ENCODE data around the gene CCDC180. TPM values are rescaled to one million over a fixed set of nuclear protein-coding genes. Genes with fewer than 3 reads are reported as not detected.

The CCDC180 gene
- total RNA-seq, 2 donors from 2014 or later, result 5.2 to 8.2 TPM

DNA sequence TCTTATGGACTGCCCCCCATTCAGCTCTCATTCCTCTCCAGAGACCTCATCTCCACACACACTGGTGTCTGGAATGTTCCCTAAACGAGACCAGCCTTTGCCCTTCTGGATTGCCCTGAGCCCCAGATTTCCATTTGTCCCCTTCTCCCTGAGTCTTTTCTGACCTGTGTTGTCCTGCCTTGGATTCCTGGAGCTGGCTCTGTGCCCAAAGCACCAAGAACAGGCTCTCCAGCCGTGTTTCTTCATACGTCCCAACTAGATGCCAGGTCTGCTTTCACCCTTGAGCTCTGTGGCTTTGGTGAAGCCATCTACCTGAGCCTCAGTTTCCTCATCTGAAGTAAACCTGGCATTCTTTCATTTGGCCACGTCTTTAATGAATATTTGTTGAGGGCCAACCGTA is 6.3 kb downstream of the CCDC180 start:
- no peak overlapping the region for H3K4me3 ChIP-seq
- intact Hi-C loops (cut with DNase I), result no loop called here
- WGBS, 2 donors, result 84 to 87% methylated on average over 5 of the region's 5 CpGs
- no peaks in the 10 kb centered on the region for H3K36me3 ChIP-seq (replicated peaks in 1 of 2; ENCODE audit: insufficient read depth in 1 of 2, low read depth in 2 of 2)
- no peak overlapping the region for H3K27ac ChIP-seq
- no peak for DNase-seq
- no peaks in the 10 kb centered on the region for H3K4me1 ChIP-seq
- H3K9me3 ChIP-seq, result no peaks in the 10 kb centered on the region
- ATAC-seq, result no peak
- no peaks in the 10 kb centered on the region for H3K27me3 ChIP-seq
- TF ChIP-seq, protein P1, sequence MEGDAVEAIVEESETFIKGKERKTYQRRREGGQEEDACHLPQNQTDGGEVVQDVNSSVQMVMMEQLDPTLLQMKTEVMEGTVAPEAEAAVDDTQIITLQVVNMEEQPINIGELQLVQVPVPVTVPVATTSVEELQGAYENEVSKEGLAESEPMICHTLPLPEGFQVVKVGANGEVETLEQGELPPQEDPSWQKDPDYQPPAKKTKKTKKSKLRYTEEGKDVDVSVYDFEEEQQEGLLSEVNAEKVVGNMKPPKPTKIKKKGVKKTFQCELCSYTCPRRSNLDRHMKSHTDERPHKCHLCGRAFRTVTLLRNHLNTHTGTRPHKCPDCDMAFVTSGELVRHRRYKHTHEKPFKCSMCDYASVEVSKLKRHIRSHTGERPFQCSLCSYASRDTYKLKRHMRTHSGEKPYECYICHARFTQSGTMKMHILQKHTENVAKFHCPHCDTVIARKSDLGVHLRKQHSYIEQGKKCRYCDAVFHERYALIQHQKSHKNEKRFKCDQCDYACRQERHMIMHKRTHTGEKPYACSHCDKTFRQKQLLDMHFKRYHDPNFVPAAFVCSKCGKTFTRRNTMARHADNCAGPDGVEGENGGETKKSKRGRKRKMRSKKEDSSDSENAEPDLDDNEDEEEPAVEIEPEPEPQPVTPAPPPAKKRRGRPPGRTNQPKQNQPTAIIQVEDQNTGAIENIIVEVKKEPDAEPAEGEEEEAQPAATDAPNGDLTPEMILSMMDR (IDR thresholded peaks at IDR 0.05), result no peak
- TF ChIP-seq POLR2A (IDR thresholded peaks at IDR 0.05), result no peak

DNA sequence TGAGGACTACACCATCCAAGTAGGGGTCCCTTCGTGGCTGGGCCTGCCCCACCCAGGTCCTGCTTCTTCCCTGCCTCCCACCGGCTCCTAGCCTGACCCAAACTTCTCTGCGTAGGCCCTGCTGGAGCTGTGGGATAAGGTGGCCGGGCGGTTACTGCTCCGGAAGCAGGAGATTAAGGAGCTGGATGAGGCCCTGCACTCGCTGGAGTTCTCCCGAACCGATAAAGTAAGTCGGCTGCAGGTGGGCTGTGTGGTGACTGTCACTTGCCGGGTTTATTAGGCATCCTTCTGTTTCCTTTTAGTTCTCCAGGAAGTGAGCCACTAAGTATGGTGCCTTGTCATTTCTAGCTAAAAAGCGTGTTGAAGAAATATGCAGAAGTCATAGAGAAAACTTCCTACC is 7.0 kb downstream of the CCDC180 start:
- H3K4me1 ChIP-seq, result no peaks in the 10 kb centered on the region
- H3K9me3 ChIP-seq, result no peaks in the 10 kb centered on the region
- no peak for TF ChIP-seq POLR2A (IDR thresholded peaks at IDR 0.05)
- TF ChIP-seq, protein P1 (IDR thresholded peaks at IDR 0.05), result no peak
- no peak for DNase-seq
- intact Hi-C loops (cut with DNase I), result no loop called here
- H3K27me3 ChIP-seq, result no peaks in the 10 kb centered on the region
- H3K4me3 ChIP-seq, result no peak overlapping the region
- WGBS, 2 donors, result 90 to 92% methylated on average over 12 of the region's 12 CpGs
- no peak for ATAC-seq
- H3K36me3 ChIP-seq (replicated peaks in 1 of 2; ENCODE audit: insufficient read depth in 1 of 2, low read depth in 2 of 2), result no peaks in the 10 kb centered on the region
- no peak overlapping the region for H3K27ac ChIP-seq

DNA sequence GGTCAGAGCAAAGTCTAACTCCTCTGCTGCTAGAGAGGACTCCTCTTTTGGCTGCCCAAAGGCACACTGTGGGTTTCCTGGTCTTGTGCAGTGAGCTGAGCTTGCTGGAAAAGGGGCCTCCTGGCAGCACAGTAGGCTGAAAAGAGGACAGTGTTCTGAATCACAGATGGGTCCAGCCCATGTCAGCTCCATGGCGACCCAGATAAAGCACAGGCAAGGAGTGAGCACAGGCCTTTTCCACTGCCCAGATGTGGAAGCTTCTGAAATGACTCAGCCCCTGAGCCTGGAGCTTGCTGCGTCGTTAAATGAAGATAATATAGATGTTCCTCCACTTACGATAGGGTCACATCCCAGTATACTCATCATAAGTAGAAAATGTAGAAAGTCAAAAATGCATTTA is 8.1 kb downstream of the CCDC180 start:
- no peaks in the 10 kb centered on the region for H3K9me3 ChIP-seq
- no peaks in the 10 kb centered on the region for H3K36me3 ChIP-seq (replicated peaks in 1 of 2; ENCODE audit: insufficient read depth in 1 of 2, low read depth in 2 of 2)
- H3K27me3 ChIP-seq, result no peaks in the 10 kb centered on the region
- H3K4me3 ChIP-seq, result no peak overlapping the region
- TF ChIP-seq POLR2A (IDR thresholded peaks at IDR 0.05), result no peak
- no peaks in the 10 kb centered on the region for H3K4me1 ChIP-seq
- DNase-seq (no peak), ATAC-seq (no peak)
- WGBS, 2 donors, result 85 to 94% methylated on average over 4 of the region's 4 CpGs
- intact Hi-C loops (cut with DNase I), result no loop called here
- H3K27ac ChIP-seq, result no peak overlapping the region

DNA sequence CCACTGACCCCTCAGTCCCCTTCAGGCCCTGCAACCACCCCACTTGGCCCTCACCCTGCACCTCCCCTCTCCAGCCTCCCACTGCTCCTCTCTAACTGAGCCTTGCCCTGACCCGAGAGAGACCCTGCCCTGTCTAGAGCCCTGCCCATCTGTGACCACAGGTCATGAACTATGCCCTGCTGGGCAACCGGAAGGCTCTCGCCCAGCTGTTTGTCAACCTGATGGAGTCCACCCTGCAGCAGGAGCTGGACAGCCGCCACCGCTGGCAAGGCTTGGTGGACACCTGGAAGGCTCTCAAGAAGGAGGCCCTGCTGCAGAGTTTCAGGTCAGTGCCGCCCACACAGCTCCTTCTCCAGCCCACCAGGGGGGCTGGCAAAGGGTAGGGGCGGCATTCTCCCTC is 9.4 kb downstream of the CCDC180 start:
- 60 to 86% methylated on average over 2 to 7 of the region's 7 CpGs for WGBS, 2 donors
- Histone ChIP-seq H3K4me1 (no peaks in the 10 kb centered on the region), H3K9me3 (no peaks in the 10 kb centered on the region), H3K27me3 (no peaks in the 10 kb centered on the region), H3K4me3 (no peak overlapping the region), H3K27ac (no peak overlapping the region), H3K36me3 (replicated peaks in 1 of 2; ENCODE audit: insufficient read depth in 1 of 2, low read depth in 2 of 2) (no peaks in the 10 kb centered on the region)
- intact Hi-C loops (cut with DNase I), result no loop called here
- ATAC-seq, result no peak
- TF ChIP-seq, protein P1 (IDR thresholded peaks at IDR 0.05), result no peak
- no peak for TF ChIP-seq POLR2A (IDR thresholded peaks at IDR 0.05)
- DNase-seq, result peak in 2 of 4 donors; percentile 70 to 73

DNA sequence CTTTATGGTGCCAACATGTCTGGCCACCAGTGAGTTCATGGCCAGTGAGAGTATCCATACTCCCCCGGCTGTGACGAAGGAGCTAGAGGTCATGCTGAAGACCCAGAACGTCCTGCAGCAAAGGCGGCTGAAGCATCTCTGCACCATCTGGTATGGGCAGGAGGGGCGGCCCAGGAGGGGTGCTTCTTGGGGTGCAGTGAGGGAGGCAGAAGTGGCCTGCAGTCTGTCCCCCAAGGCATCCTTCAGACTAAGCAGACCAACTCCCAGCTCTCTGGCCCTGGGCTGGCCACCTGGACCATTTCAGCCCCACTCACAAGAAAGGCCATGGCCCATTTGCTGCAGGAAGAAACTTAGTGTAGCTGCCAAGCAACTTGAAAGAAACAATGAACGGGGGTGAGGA is 11.0 kb downstream of the CCDC180 start:
- no peak for ATAC-seq
- Histone ChIP-seq H3K36me3 (replicated peaks in 1 of 2; ENCODE audit: insufficient read depth in 1 of 2, low read depth in 2 of 2) (no peaks in the 10 kb centered on the region), H3K4me1 (no peaks in the 10 kb centered on the region), H3K4me3 (no peak overlapping the region), H3K27ac (no peak overlapping the region), H3K27me3 (no peaks in the 10 kb centered on the region), H3K9me3 (no peaks in the 10 kb centered on the region)
- TF ChIP-seq, protein P1 (IDR thresholded peaks at IDR 0.05), result no peak
- no peak for TF ChIP-seq POLR2A (IDR thresholded peaks at IDR 0.05)
- intact Hi-C loops (cut with DNase I), result no loop called here
- 90 to 91% methylated on average over 3 to 6 of the region's 6 CpGs for WGBS, 2 donors
- no peak for DNase-seq

Data from body of pancreas (tissue), 4 donors.